ENCODE measurements around the gene LYSMD2. TPM values are rescaled to one million over a fixed set of nuclear protein-coding genes. Genes with fewer than 3 reads are reported as not detected.
A peak's percentile ranks its signal among the peaks of the same experiment; 100 is the strongest.

The LYSMD2 gene
- total and polyA plus RNA-seq, 3 experiments from 2014 or later: 25.1 to 70.5 (median 25.1) TPM

- peak; percentile 8 to 57 (median 30) for DNase-seq
- H3K27ac ChIP-seq (ENCODE audit: low read depth, low read length): no peak overlapping the region
- Mint-ChIP-seq H3K4me3 (no peak overlapping the region), H3K27ac (peak overlapping the region in 2 of 8 donors; percentile 56 to 93), H3K27me3 (no peaks in the 10 kb centered on the region), H3K9me3 (no peaks in the 10 kb centered on the region), H3K36me3 (peaks cover 0 to 71% (median 14%) of the 10 kb centered on the region in 3 donors), H3K4me1 (peaks cover 2 to 5% (median 5%) of the 10 kb centered on the region in 3 donors)
- H3K36me3 ChIP-seq (ENCODE audit: insufficient read depth, low read length): peaks cover 2% of the 10 kb centered on the region
- ChIA-PET CTCF (interaction anchor here (0.6 to 4.3 kb wide), 27 partner anchors 9 to 165 kb away, joined by 3 to 97 read pairs (median 6); partner anchors contain the start of genes DMXL2 and LYSMD2), POLR2A (interaction anchor here (0.7 to 1.2 kb wide), 2 partner anchors 39 to 126 kb away, joined by 3 to 5 read pairs; no protein-coding TSS in a partner anchor)
- H3K27me3 ChIP-seq (ENCODE audit: insufficient read depth, low read length, poor library complexity, severe bottlenecking): no peaks in the 10 kb centered on the region
- no peak overlapping the region for H3K4me3 ChIP-seq (ENCODE audit: low read length)
- H3K9me3 ChIP-seq (ENCODE audit: low read length): no peaks in the 10 kb centered on the region
- no peaks in the 10 kb centered on the region for H3K4me1 ChIP-seq (ENCODE audit: insufficient read depth, low read length)
Measured at GRCh38 chr15:51775967-51776816, 38.7 kb upstream of the LYSMD2 start.

GRCh38 chr15:51774916-51775315 lies 37.5 kb upstream of the LYSMD2 start:
- Histone ChIP-seq H3K4me1 (ENCODE audit: insufficient read depth, low read length) (no peaks in the 10 kb centered on the region), H3K9me3 (ENCODE audit: low read length) (no peaks in the 10 kb centered on the region), H3K36me3 (ENCODE audit: insufficient read depth, low read length) (no peaks in the 10 kb centered on the region), H3K27ac (ENCODE audit: low read depth, low read length) (no peak overlapping the region), H3K4me3 (ENCODE audit: low read length) (no peak overlapping the region), H3K27me3 (ENCODE audit: insufficient read depth, low read length, poor library complexity, severe bottlenecking) (no peaks in the 10 kb centered on the region)
- H3K9me3 Mint-ChIP-seq: no peaks in the 10 kb centered on the region
- DNase-seq: no peak
- CTCF ChIA-PET: interaction anchor here (1.5 to 4.3 kb wide), 7 partner anchors 43 to 152 kb away, joined by 3 to 97 read pairs (median 17); partner anchors contain the start of gene DMXL2
- peaks cover 2 to 9% (median 5%) of the 10 kb centered on the region in 3 donors for H3K4me1 Mint-ChIP-seq
- peaks cover 4 to 67% (median 8%) of the 10 kb centered on the region in 3 donors for H3K36me3 Mint-ChIP-seq
- H3K27ac Mint-ChIP-seq: no peak overlapping the region
- POLR2A ChIA-PET: no interaction called here
- H3K4me3 Mint-ChIP-seq: peak overlapping the region in 1 of 7 donors; percentile 74
- no peaks in the 10 kb centered on the region for H3K27me3 Mint-ChIP-seq

DNA sequence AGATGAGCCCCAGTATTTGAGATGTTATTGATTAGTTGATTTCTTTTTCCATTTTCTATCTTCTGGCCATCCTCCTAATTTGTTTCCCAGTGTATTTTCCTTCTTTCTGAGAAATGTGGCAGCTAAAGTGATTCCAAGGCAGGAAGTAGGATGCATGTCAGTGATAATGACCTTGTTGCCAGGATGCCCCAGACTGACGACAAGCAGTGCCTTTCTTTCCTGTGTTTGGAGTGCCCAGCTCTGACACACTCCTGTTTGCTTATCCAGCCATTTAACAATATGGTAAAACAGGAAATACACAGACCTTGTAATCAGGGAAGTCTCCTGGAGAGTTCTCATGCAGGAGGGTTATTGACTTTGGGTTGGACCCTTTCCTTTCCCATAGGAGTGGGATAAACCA lies 34.3 kb upstream of the LYSMD2 start:
- Histone ChIP-seq H3K9me3 (ENCODE audit: low read length) (no peaks in the 10 kb centered on the region), H3K27me3 (ENCODE audit: insufficient read depth, low read length, poor library complexity, severe bottlenecking) (no peaks in the 10 kb centered on the region), H3K4me3 (ENCODE audit: low read length) (no peak overlapping the region), H3K36me3 (ENCODE audit: insufficient read depth, low read length) (no peaks in the 10 kb centered on the region), H3K27ac (ENCODE audit: low read depth, low read length) (no peak overlapping the region), H3K4me1 (ENCODE audit: insufficient read depth, low read length) (peaks cover 10% of the 10 kb centered on the region)
- no peak for DNase-seq
- Mint-ChIP-seq H3K27me3 (no peaks in the 10 kb centered on the region), H3K9me3 (no peaks in the 10 kb centered on the region), H3K4me3 (no peak overlapping the region), H3K27ac (peak overlapping the region in 1 of 8 donors; percentile 45), H3K4me1 (peaks cover 13 to 21% (median 14%) of the 10 kb centered on the region in 3 donors), H3K36me3 (peaks cover 10 to 70% (median 18%) of the 10 kb centered on the region in 3 donors)
- POLR2A ChIA-PET: no interaction called here
- CTCF ChIA-PET: no interaction called here

GRCh38 chr15:51770902-51771301 lies 33.4 kb upstream of the LYSMD2 start:
- no peaks in the 10 kb centered on the region for H3K27me3 ChIP-seq (ENCODE audit: insufficient read depth, low read length, poor library complexity, severe bottlenecking)
- POLR2A ChIA-PET: no interaction called here
- no peak overlapping the region for H3K4me3 ChIP-seq (ENCODE audit: low read length)
- H3K27ac Mint-ChIP-seq: peak overlapping the region in 1 of 8 donors; percentile 6
- no peak for DNase-seq
- H3K4me3 Mint-ChIP-seq: no peak overlapping the region
- peaks cover 10% of the 10 kb centered on the region for H3K4me1 ChIP-seq (ENCODE audit: insufficient read depth, low read length)
- H3K36me3 Mint-ChIP-seq: peaks cover 10 to 70% (median 15%) of the 10 kb centered on the region in 3 donors
- no peaks in the 10 kb centered on the region for H3K9me3 ChIP-seq (ENCODE audit: low read length)
- no peaks in the 10 kb centered on the region for H3K27me3 Mint-ChIP-seq
- peaks cover 8 to 16% (median 12%) of the 10 kb centered on the region in 3 donors for H3K4me1 Mint-ChIP-seq
- H3K36me3 ChIP-seq (ENCODE audit: insufficient read depth, low read length): no peaks in the 10 kb centered on the region
- no peak overlapping the region for H3K27ac ChIP-seq (ENCODE audit: low read depth, low read length)
- H3K9me3 Mint-ChIP-seq: no peaks in the 10 kb centered on the region
- CTCF ChIA-PET: no interaction called here

- POLR2A ChIA-PET: interaction anchor here (0.6 kb wide), 1 partner anchor 79 kb away, joined by 3 read pairs; no protein-coding TSS in a partner anchor
- peak overlapping the region; percentile 36 to 82 (median 64) for H3K27ac Mint-ChIP-seq
- H3K36me3 ChIP-seq (ENCODE audit: insufficient read depth, low read length): no peaks in the 10 kb centered on the region
Measured at GRCh38 chr15:51768018-51768417, 30.6 kb upstream of the LYSMD2 start.

DNA sequence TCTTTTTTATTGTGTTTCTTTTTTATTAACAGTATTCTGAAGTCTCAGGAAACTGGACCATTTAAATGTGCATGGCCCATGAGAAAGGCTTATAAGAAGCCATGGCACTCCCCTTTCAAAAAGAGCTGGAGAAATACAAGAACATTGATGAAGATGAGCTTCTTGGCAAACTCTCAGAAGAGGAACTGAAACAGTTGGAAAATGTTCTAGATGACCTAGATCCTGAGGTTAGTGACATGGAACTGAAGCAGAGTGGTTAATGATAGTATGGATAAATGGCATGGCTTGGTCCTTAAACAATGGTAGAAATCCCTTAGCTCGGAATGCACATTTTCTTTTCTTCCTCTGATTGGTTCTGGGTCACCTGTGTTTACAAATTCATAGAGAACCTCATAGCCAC lies 28.9 kb upstream of the LYSMD2 start:
- Mint-ChIP-seq H3K9me3 (no peaks in the 10 kb centered on the region), H3K36me3 (peaks cover 10 to 36% (median 13%) of the 10 kb centered on the region in 3 donors), H3K4me1 (peaks cover 8 to 15% (median 13%) of the 10 kb centered on the region in 3 donors), H3K27me3 (no peaks in the 10 kb centered on the region), H3K27ac (peak overlapping the region in 2 of 8 donors; percentile 3 to 35), H3K4me3 (no peak overlapping the region)
- H3K36me3 ChIP-seq (ENCODE audit: insufficient read depth, low read length): no peaks in the 10 kb centered on the region
- H3K4me3 ChIP-seq (ENCODE audit: low read length): no peak overlapping the region
- H3K4me1 ChIP-seq (ENCODE audit: insufficient read depth, low read length): peaks cover 10% of the 10 kb centered on the region
- no peaks in the 10 kb centered on the region for H3K27me3 ChIP-seq (ENCODE audit: insufficient read depth, low read length, poor library complexity, severe bottlenecking)
- ChIA-PET POLR2A (no interaction called here), CTCF (interaction anchor here (1.4 to 3.2 kb wide), 2 partner anchors 10 to 116 kb away, joined by 5 to 16 read pairs; no protein-coding TSS in a partner anchor)
- H3K9me3 ChIP-seq (ENCODE audit: low read length): no peaks in the 10 kb centered on the region
- DNase-seq: no peak
- H3K27ac ChIP-seq (ENCODE audit: low read depth, low read length): no peak overlapping the region

More at GRCh38 chr15:51768018-51768417, 30.6 kb upstream of the LYSMD2 start:
- Mint-ChIP-seq H3K4me3 (peak overlapping the region in 1 of 7 donors; percentile 32), H3K27me3 (no peaks in the 10 kb centered on the region), H3K4me1 (peaks cover 8 to 15% (median 13%) of the 10 kb centered on the region in 3 donors), H3K9me3 (no peaks in the 10 kb centered on the region), H3K36me3 (peaks cover 10 to 52% (median 13%) of the 10 kb centered on the region in 3 donors)
- Histone ChIP-seq H3K4me3 (ENCODE audit: low read length) (no peak overlapping the region), H3K27me3 (ENCODE audit: insufficient read depth, low read length, poor library complexity, severe bottlenecking) (no peaks in the 10 kb centered on the region), H3K9me3 (ENCODE audit: low read length) (no peaks in the 10 kb centered on the region), H3K4me1 (ENCODE audit: insufficient read depth, low read length) (peaks cover 10% of the 10 kb centered on the region), H3K27ac (ENCODE audit: low read depth, low read length) (no peak overlapping the region)
- peak in 2 of 5 donors; percentile 8 to 43 for DNase-seq
- CTCF ChIA-PET: interaction anchor here (2.0 to 3.2 kb wide), 2 partner anchors 9 to 10 kb away, joined by 7 to 16 read pairs; no protein-coding TSS in a partner anchor

DNA sequence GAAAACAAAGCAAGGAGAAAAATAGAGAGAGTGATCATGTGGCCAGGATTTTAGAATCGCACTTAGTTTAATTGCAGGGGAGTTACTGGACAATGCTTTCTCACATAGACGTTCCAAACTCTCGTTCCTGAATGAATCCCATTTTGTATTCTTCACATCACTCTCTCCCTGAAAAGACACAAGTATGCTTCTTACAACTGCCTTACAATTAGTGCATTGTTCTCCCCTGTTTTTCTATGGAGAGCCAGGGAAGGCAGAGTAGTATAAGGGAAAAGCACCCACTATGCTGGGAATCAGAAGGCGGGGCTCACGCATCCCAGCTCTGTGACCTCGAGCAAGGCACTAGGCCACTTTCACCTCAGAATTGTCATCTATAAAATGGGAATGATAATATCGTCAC lies 28.3 kb upstream of the LYSMD2 start:
- Histone ChIP-seq H3K27me3 (ENCODE audit: insufficient read depth, low read length, poor library complexity, severe bottlenecking) (no peaks in the 10 kb centered on the region), H3K9me3 (ENCODE audit: low read length) (no peaks in the 10 kb centered on the region), H3K27ac (ENCODE audit: low read depth, low read length) (no peak overlapping the region), H3K4me3 (ENCODE audit: low read length) (no peak overlapping the region), H3K36me3 (ENCODE audit: insufficient read depth, low read length) (no peaks in the 10 kb centered on the region), H3K4me1 (ENCODE audit: insufficient read depth, low read length) (peaks cover 10% of the 10 kb centered on the region)
- Mint-ChIP-seq H3K27me3 (no peaks in the 10 kb centered on the region), H3K4me1 (peaks cover 12 to 15% (median 14%) of the 10 kb centered on the region in 3 donors), H3K9me3 (no peaks in the 10 kb centered on the region), H3K4me3 (no peak overlapping the region), H3K27ac (peak overlapping the region in 2 of 8 donors; percentile 37 to 47), H3K36me3 (peaks cover 10 to 33% (median 13%) of the 10 kb centered on the region in 3 donors)
- DNase-seq: no peak
- ChIA-PET POLR2A (no interaction called here), CTCF (interaction anchor here (1.4 to 3.2 kb wide), 2 partner anchors 11 to 116 kb away, joined by 5 to 16 read pairs; no protein-coding TSS in a partner anchor)

DNA sequence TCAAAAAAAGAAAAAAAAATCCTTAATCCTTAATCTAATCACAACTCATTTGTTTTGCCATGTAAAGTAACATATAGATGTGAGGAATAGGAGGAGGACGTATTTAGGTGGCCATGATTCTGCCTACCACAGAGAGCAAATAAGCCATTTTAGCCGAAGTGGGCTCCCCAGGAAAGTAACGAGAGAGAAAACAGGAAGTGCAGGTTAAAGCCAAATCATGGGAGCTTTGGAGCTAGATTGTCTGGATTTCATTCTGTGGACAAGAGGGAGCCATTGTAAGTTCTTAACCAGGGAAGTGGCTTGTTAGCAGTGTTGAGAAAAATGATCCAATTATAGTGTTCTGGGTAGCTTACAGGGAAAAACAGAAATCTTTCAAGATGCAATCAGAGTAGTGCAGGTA lies 23.4 kb upstream of the LYSMD2 start:
- no peak overlapping the region for H3K4me3 Mint-ChIP-seq
- Histone ChIP-seq H3K4me1 (ENCODE audit: insufficient read depth, low read length) (no peaks in the 10 kb centered on the region), H3K27ac (ENCODE audit: low read depth, low read length) (no peak overlapping the region), H3K4me3 (ENCODE audit: low read length) (no peak overlapping the region), H3K9me3 (ENCODE audit: low read length) (no peaks in the 10 kb centered on the region), H3K36me3 (ENCODE audit: insufficient read depth, low read length) (no peaks in the 10 kb centered on the region), H3K27me3 (ENCODE audit: insufficient read depth, low read length, poor library complexity, severe bottlenecking) (no peaks in the 10 kb centered on the region)
- no peaks in the 10 kb centered on the region for H3K9me3 Mint-ChIP-seq
- ChIA-PET CTCF (interaction anchor here (1.3 kb wide), 2 partner anchors 16 to 24 kb away, joined by 3 to 5 read pairs; no protein-coding TSS in a partner anchor), POLR2A (no interaction called here)
- peak overlapping the region in 3 of 8 donors; percentile 9 to 74 (median 17) for H3K27ac Mint-ChIP-seq
- H3K4me1 Mint-ChIP-seq: peaks cover 1 to 5% (median 5%) of the 10 kb centered on the region in 3 donors
- H3K36me3 Mint-ChIP-seq: peaks cover 0 to 4% (median 1%) of the 10 kb centered on the region in 3 donors
- no peak for DNase-seq
- no peaks in the 10 kb centered on the region for H3K27me3 Mint-ChIP-seq
